Stimulated activated CD8-positive, alpha-beta memory T cell treated with anti-CD3 and anti-CD28 coated beads, Interleukin-12 subunit alpha, Interleukin-12 subunit beta, amount 100 ng/mL, for 24 hours (primary cell): ENCODE results near the gene ANXA11.
"Not testable (repeated sequence)": the region's sequence is repeated elsewhere in the genome, so short reads cannot be mapped to it uniquely, and the experiment has no call there.

Source experiments
- DNase-seq: peaks from one replicate; pipeline ENCODE4 v3.0.0-alpha.2; 2020; ENCODE audit errors: extremely low read depth

ANXA11 gene

GRCh38 chr10:80210259-80210658 lies 4.9 kb upstream of the ANXA11 start:
- DNase-seq: no peak

GRCh38 chr10:80207768-80208370 lies 2.5 kb upstream of the ANXA11 start:
- DNase-seq: no peak

- no peak for DNase-seq
These were observed 929 bp upstream of the ANXA11 start for GRCh38 chr10:80206277-80206655.

GRCh38 chr10:80204677-80205476 lies 460 bp downstream of the ANXA11 start:
- no peak for DNase-seq

GRCh38 chr10:80203835-80204676 lies 1.3 kb downstream of the ANXA11 start:
- no peak for DNase-seq

GRCh38 chr10:80202934-80203834 lies 2.2 kb downstream of the ANXA11 start:
- no peak for DNase-seq

GRCh38 chr10:80202530-80202929 lies 2.8 kb downstream of the ANXA11 start:
- not testable (repeated sequence) for DNase-seq

GRCh38 chr10:80201608-80202141 lies 3.7 kb downstream of the ANXA11 start:
- no peak for DNase-seq

GRCh38 chr10:80200687-80201086 lies 4.7 kb downstream of the ANXA11 start:
- DNase-seq: no peak

GRCh38 chr10:80200259-80200658 lies 5.1 kb downstream of the ANXA11 start:
- DNase-seq: no peak

- DNase-seq: no peak
These were observed 5.5 kb downstream of the ANXA11 start for GRCh38 chr10:80199828-80200227.

GRCh38 chr10:80197972-80198916 lies 7.1 kb downstream of the ANXA11 start:
- DNase-seq: no peak

GRCh38 chr10:80196950-80197315 lies 8.4 kb downstream of the ANXA11 start:
- DNase-seq: no peak

- no peak for DNase-seq
These were observed 8.9 kb downstream of the ANXA11 start for GRCh38 chr10:80196270-80196949.

- DNase-seq: no peak
These were observed 10.2 kb downstream of the ANXA11 start for GRCh38 chr10:80195046-80195574.

GRCh38 chr10:80194373-80195045 lies 10.8 kb downstream of the ANXA11 start:
- no peak for DNase-seq

- DNase-seq: no peak
These were observed 12.8 kb downstream of the ANXA11 start for GRCh38 chr10:80192553-80192952.

- DNase-seq: no peak
These were observed 13.6 kb downstream of the ANXA11 start for GRCh38 chr10:80191589-80192270.
